ENCODE measurements around the gene MRPL1. TPM values are rescaled to one million over a fixed set of nuclear protein-coding genes. Genes with fewer than 3 reads are reported as not detected.

MRPL1 gene
- total and polyA plus RNA-seq, 2 of the 13 experiments (the other 11 are each of a cell fraction or from before 2014, with no cell fraction given) = 23.3 to 61.5 TPM

DNA sequence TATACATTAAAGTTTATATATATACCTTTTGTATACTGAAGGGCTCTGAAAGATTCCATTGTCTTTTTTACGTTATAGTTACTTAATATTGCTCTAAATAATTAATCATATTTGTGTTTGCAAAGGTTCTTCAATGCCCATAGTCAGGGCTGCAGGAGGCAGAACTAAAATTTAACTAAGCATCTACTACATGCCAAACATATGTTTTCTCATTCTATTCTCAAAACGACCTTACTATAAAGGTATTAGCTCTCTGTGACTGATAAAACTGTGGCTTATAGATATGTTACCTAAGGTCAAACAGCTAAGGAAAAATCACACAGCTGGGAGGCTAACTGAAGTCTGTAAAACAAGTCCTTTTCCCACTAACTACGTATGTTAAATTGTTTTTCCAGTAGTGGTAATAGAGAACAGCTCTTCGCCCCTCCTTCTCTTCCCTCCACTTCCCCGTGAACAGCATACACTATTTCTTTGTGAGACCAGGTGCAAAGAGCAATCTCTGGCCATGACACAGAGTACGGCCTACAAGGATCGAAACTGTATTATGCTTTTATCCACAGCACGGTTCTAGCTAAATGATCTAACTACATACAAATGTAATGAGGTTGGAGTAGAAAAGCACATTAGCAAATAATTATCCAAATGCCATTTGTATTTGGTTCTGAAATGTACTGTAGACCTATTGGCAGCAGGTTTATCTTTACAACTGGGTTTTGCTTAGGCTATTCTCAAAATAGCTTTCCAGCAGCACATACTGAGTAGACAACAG is 45.1 kb upstream of the MRPL1 start (continued):
- TF ChIP-seq, protein P1, sequence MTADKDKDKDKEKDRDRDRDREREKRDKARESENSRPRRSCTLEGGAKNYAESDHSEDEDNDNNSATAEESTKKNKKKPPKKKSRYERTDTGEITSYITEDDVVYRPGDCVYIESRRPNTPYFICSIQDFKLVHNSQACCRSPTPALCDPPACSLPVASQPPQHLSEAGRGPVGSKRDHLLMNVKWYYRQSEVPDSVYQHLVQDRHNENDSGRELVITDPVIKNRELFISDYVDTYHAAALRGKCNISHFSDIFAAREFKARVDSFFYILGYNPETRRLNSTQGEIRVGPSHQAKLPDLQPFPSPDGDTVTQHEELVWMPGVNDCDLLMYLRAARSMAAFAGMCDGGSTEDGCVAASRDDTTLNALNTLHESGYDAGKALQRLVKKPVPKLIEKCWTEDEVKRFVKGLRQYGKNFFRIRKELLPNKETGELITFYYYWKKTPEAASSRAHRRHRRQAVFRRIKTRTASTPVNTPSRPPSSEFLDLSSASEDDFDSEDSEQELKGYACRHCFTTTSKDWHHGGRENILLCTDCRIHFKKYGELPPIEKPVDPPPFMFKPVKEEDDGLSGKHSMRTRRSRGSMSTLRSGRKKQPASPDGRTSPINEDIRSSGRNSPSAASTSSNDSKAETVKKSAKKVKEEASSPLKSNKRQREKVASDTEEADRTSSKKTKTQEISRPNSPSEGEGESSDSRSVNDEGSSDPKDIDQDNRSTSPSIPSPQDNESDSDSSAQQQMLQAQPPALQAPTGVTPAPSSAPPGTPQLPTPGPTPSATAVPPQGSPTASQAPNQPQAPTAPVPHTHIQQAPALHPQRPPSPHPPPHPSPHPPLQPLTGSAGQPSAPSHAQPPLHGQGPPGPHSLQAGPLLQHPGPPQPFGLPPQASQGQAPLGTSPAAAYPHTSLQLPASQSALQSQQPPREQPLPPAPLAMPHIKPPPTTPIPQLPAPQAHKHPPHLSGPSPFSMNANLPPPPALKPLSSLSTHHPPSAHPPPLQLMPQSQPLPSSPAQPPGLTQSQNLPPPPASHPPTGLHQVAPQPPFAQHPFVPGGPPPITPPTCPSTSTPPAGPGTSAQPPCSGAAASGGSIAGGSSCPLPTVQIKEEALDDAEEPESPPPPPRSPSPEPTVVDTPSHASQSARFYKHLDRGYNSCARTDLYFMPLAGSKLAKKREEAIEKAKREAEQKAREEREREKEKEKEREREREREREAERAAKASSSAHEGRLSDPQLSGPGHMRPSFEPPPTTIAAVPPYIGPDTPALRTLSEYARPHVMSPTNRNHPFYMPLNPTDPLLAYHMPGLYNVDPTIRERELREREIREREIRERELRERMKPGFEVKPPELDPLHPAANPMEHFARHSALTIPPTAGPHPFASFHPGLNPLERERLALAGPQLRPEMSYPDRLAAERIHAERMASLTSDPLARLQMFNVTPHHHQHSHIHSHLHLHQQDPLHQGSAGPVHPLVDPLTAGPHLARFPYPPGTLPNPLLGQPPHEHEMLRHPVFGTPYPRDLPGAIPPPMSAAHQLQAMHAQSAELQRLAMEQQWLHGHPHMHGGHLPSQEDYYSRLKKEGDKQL (CRISPR knock-in tag; IDR thresholded peaks at IDR 0.05; ENCODE audit: low read depth) = no peak
- TF ChIP-seq SATB2 (CRISPR knock-in tag; IDR thresholded peaks at IDR 0.05) (no peak), SIN3A (IDR thresholded peaks at IDR 0.05; ENCODE audit: borderline replicate concordance, low read depth, low read length) (no peak), BRCA1 (CRISPR knock-in tag; IDR thresholded peaks at IDR 0.05) (no peak), ZMYM4 (CRISPR knock-in tag; IDR thresholded peaks at IDR 0.05) (peak; percentile 47; the same call in 1 of the 2 replicates), ZSCAN22 (CRISPR knock-in tag; IDR thresholded peaks at IDR 0.05) (no peak), SALL1 (CRISPR knock-in tag; IDR thresholded peaks at IDR 0.05) (no peak; the same call in 1 of the 2 replicates)
- TF ChIP-seq, protein P2, sequence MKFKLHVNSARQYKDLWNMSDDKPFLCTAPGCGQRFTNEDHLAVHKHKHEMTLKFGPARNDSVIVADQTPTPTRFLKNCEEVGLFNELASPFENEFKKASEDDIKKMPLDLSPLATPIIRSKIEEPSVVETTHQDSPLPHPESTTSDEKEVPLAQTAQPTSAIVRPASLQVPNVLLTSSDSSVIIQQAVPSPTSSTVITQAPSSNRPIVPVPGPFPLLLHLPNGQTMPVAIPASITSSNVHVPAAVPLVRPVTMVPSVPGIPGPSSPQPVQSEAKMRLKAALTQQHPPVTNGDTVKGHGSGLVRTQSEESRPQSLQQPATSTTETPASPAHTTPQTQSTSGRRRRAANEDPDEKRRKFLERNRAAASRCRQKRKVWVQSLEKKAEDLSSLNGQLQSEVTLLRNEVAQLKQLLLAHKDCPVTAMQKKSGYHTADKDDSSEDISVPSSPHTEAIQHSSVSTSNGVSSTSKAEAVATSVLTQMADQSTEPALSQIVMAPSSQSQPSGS (CRISPR knock-in tag; IDR thresholded peaks at IDR 0.05) = no peak; the same call in 1 of the 2 replicates
- TF ChIP-seq, protein P3, sequence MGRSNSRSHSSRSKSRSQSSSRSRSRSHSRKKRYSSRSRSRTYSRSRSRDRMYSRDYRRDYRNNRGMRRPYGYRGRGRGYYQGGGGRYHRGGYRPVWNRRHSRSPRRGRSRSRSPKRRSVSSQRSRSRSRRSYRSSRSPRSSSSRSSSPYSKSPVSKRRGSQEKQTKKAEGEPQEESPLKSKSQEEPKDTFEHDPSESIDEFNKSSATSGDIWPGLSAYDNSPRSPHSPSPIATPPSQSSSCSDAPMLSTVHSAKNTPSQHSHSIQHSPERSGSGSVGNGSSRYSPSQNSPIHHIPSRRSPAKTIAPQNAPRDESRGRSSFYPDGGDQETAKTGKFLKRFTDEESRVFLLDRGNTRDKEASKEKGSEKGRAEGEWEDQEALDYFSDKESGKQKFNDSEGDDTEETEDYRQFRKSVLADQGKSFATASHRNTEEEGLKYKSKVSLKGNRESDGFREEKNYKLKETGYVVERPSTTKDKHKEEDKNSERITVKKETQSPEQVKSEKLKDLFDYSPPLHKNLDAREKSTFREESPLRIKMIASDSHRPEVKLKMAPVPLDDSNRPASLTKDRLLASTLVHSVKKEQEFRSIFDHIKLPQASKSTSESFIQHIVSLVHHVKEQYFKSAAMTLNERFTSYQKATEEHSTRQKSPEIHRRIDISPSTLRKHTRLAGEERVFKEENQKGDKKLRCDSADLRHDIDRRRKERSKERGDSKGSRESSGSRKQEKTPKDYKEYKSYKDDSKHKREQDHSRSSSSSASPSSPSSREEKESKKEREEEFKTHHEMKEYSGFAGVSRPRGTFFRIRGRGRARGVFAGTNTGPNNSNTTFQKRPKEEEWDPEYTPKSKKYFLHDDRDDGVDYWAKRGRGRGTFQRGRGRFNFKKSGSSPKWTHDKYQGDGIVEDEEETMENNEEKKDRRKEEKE (IDR thresholded peaks at IDR 0.05) = no peak
- TF ChIP-seq, protein P4, sequence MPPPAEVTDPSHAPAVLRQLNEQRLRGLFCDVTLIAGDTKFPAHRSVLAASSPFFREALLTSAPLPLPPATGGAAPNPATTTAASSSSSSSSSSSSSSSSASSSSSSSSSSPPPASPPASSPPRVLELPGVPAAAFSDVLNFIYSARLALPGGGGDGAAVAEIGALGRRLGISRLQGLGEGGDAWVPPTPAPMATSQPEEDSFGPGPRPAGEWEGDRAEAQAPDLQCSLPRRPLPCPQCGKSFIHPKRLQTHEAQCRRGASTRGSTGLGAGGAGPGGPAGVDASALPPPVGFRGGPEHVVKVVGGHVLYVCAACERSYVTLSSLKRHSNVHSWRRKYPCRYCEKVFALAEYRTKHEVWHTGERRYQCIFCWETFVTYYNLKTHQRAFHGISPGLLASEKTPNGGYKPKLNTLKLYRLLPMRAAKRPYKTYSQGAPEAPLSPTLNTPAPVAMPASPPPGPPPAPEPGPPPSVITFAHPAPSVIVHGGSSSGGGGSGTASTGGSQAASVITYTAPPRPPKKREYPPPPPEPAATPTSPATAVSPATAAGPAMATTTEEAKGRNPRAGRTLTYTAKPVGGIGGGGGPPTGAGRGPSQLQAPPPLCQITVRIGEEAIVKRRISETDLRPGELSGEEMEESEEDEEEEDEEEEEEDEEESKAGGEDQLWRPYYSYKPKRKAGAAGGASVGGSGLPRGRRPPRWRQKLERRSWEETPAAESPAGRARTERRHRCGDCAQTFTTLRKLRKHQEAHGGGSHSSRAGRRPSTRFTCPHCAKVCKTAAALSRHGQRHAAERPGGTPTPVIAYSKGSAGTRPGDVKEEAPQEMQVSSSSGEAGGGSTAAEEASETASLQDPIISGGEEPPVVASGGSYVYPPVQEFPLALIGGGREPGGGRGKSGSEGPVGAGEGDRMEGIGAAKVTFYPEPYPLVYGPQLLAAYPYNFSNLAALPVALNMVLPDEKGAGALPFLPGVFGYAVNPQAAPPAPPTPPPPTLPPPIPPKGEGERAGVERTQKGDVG (CRISPR knock-in tag; IDR thresholded peaks at IDR 0.05; ENCODE audit: borderline replicate concordance) = no peak
- TF ChIP-seq, protein P5, sequence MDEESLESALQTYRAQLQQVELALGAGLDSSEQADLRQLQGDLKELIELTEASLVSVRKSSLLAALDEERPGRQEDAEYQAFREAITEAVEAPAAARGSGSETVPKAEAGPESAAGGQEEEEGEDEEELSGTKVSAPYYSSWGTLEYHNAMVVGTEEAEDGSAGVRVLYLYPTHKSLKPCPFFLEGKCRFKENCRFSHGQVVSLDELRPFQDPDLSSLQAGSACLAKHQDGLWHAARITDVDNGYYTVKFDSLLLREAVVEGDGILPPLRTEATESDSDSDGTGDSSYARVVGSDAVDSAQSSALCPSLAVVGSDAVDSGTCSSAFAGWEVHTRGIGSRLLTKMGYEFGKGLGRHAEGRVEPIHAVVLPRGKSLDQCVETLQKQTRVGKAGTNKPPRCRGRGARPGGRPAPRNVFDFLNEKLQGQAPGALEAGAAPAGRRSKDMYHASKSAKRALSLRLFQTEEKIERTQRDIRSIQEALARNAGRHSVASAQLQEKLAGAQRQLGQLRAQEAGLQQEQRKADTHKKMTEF (CRISPR knock-in tag; IDR thresholded peaks at IDR 0.05) = peak; percentile 25; the same call in 1 of the 2 replicates
